Kidney epithelial cell (primary cell): ENCODE measurements around the gene RORB. TPM values are rescaled to one million over a fixed set of nuclear protein-coding genes. Genes with fewer than 3 reads are reported as not detected.

ENCODE experiments used
- DNase-seq: peaks from one replicate; pipeline ENCODE4 v3.0.0-alpha.2; 2010; ENCODE audit warnings: low read depth
- H3K27me3 ChIP-seq: 2 replicates; pipeline ENCODE4 v1.6.0; 2011; ENCODE audit warnings: low read length; ENCODE audit not compliant: control insufficient read depth, insufficient read depth
- H3K36me3 ChIP-seq: 2 replicates; pipeline ENCODE4 v1.5.1; 2011; ENCODE audit warnings: low read length; ENCODE audit not compliant: control insufficient read depth, insufficient read depth
- H3K4me3 ChIP-seq: 2 replicates; pipeline ENCODE4 v1.5.1; 2011; ENCODE audit warnings: low read depth, mild to moderate bottlenecking, control low read depth, low read length
- total RNA-seq: library from RNA; depleted of rRNA; stranded (reverse); fragments of >200 nt; gene quantifications from 2 replicates; pipeline ENCODE4 v1.2.3, GENCODE V29; 2015
- TF ChIP-seq, protein P1 (sequence below): IDR thresholded peaks from 2 replicates; pipeline ENCODE4 v1.5.1; 2011; ENCODE audit warnings: mild to moderate bottlenecking, moderate library complexity, low read length, control low read depth, inconsistent platforms; ENCODE audit not compliant: insufficient read depth, poor library complexity, severe bottlenecking

The RORB gene
- total RNA-seq, 1 donor from 2014 or later = not detected

DNA sequence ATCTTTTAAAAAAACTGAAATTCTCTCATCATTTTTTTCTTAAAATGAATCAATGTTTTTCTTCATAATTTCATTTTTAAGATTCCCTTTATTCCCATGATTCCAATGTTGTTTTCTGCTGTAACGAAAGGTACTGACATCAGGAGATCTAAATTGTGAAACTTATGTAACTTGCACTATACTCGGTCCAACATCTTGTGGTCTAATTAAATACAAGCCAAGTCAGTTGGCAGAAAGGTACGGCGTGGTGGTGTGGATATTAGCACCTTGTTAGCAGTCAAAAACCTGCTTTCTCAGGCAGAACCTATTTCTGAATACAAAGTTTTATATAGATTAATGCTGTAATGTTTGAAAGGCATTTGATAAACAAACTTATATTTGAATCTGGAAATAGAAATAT is 20.1 kb downstream of the RORB start:
- TF ChIP-seq, protein P1, sequence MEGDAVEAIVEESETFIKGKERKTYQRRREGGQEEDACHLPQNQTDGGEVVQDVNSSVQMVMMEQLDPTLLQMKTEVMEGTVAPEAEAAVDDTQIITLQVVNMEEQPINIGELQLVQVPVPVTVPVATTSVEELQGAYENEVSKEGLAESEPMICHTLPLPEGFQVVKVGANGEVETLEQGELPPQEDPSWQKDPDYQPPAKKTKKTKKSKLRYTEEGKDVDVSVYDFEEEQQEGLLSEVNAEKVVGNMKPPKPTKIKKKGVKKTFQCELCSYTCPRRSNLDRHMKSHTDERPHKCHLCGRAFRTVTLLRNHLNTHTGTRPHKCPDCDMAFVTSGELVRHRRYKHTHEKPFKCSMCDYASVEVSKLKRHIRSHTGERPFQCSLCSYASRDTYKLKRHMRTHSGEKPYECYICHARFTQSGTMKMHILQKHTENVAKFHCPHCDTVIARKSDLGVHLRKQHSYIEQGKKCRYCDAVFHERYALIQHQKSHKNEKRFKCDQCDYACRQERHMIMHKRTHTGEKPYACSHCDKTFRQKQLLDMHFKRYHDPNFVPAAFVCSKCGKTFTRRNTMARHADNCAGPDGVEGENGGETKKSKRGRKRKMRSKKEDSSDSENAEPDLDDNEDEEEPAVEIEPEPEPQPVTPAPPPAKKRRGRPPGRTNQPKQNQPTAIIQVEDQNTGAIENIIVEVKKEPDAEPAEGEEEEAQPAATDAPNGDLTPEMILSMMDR = no peak
- DNase-seq = no peak
- Histone ChIP-seq H3K27me3 (no peaks in the 10 kb centered on the region), H3K4me3 (no peak overlapping the region), H3K36me3 (no peaks in the 10 kb centered on the region)

DNA sequence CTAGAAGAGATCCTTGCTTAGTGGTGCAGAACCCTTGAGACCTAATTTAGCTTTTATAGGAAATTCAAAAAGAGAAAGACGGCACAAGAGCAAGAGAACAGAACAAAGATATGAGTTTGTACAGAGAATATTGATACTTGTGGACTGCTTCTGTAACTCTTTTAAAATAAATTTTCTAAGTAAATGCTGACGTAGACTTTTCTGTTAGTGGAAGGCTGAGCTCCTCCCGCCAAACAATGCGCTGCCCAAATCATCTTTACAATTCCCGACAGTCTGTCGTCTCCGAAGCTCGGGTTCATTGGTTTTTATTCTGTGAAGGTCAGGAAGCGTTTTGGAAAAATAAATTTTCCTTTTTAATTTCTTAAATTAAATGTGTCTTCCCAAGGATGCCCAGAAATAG is 22.3 kb downstream of the RORB start:
- H3K36me3 ChIP-seq = no peaks in the 10 kb centered on the region
- H3K4me3 ChIP-seq = no peak overlapping the region
- TF ChIP-seq, protein P1 = no peak

DNA sequence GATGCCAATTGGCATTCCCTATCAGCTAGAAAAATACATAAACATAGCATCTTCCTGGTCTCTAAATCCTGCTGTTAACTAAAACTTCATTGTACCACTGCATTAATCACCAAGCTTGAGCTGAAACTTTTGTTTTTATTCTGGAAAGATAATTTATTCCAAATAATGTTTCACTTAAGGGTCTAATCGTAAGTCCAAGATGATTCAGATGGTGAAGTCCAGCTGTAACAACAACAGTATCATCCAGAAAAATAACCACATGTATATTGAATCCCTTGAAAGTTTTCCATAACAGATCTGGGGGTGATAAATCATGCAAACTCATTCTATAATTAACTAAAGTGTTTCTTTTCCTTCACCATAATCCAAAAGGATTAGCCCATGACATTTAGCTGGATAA is 23.9 kb downstream of the RORB start:
- Histone ChIP-seq H3K4me3 (no peak overlapping the region), H3K27me3 (no peaks in the 10 kb centered on the region), H3K36me3 (no peaks in the 10 kb centered on the region)
- DNase-seq = no peak
- TF ChIP-seq, protein P1 = no peak

More for the DNA sequence above, 22.3 kb downstream of the RORB start:
- no peak for DNase-seq
- no peaks in the 10 kb centered on the region for H3K27me3 ChIP-seq

DNA sequence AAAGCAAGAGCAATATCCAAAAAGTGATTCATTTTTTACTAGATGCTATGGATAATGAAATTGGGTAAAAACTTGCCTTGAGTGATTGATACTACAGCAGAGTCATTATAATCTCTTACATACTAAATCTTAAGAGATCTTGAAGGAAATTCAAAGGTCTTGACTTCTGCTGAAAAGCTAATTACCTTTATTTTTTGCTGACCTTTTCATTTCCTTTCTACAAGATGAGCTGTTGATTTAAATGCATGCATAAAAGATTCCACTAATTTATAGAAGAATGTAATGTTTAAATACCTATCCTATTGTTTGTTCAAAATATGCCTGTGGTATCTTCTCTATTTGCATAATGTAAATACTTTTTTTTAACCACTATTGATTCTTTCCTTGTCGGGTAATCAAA is 27.2 kb downstream of the RORB start:
- Histone ChIP-seq H3K4me3 (no peak overlapping the region), H3K36me3 (no peaks in the 10 kb centered on the region), H3K27me3 (no peaks in the 10 kb centered on the region)
- TF ChIP-seq, protein P1 = no peak
- no peak for DNase-seq

DNA sequence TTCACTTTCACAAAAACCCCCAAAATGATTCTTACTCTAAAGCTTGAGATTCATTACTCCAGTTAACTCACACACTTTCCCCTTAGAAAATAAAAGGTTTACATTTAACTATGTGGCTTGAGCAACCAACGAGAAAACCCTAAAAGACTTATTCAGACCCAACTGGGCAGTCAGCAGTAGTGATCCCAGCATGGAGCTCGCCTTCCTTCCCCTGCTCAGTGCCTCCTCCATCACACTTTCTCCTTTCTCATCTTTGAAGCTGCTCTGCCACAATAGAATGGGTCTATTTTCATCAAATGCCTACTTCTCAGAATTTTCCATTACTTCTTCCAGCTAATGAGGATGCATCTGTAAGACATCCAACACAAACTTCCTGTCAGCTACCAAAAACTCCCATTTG is 29.1 kb downstream of the RORB start:
- H3K36me3 ChIP-seq = no peaks in the 10 kb centered on the region
- TF ChIP-seq, protein P1 = no peak
- no peaks in the 10 kb centered on the region for H3K27me3 ChIP-seq
- H3K4me3 ChIP-seq = no peak overlapping the region
- DNase-seq = no peak

DNA sequence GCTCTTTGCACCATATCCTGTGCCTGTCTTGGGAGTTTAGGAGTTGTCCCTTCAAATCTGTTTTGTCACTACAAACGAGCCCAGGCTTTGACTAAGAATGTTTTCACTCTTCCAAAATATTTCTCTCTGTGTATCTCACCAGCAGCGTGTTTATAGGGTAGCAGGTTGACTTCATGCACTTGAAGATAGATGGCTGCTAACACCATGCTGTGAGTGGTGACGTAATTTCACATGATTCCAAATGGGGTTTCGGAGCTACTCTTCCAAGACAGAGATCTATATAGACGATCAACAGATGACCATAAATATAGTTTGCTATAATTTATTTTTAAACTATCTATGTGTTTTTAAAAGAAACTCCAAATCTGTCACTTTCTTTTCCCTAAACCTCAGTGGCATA is 30.6 kb downstream of the RORB start:
- TF ChIP-seq, protein P1 = no peak
- no peak for DNase-seq
- Histone ChIP-seq H3K36me3 (no peaks in the 10 kb centered on the region), H3K4me3 (no peak overlapping the region), H3K27me3 (no peaks in the 10 kb centered on the region)
